Measurements from ENCODE around the gene ASIC1.
"Not testable (repeated sequence)": the region's sequence is repeated elsewhere in the genome, so short reads cannot be mapped to it uniquely, and the experiment has no call there.

The ASIC1 gene

DNA sequence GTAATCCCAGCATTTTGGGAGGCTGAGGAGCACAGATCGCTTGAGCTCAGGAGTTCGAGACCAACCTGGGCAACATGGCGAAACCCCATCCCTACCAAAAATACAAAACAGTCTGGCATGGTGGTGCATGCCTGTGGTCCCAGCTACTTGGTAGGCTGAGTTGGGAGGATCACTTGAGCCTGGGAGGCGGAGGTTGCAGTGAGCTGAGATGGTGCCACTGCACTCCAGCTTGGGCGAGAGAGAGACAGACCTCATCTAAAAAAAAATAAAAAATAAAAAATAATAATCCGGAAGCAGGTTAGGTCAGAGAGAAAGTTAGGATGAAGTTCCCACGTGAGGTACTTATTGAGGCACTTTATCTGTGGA lies 27.0 kb downstream of the ASIC1 start:
- H3K9me3 Mint-ChIP-seq, ATAC-seq, DNase-seq, H3K27me3 Mint-ChIP-seq: not testable (repeated sequence)
- Mint-ChIP-seq H3K4me3 (peak overlapping the region; percentile 92 to 97), H3K27ac (peak overlapping the region; percentile 98 to 99), H3K4me1 (peaks cover 49% of the 10 kb centered on the region)

DNA sequence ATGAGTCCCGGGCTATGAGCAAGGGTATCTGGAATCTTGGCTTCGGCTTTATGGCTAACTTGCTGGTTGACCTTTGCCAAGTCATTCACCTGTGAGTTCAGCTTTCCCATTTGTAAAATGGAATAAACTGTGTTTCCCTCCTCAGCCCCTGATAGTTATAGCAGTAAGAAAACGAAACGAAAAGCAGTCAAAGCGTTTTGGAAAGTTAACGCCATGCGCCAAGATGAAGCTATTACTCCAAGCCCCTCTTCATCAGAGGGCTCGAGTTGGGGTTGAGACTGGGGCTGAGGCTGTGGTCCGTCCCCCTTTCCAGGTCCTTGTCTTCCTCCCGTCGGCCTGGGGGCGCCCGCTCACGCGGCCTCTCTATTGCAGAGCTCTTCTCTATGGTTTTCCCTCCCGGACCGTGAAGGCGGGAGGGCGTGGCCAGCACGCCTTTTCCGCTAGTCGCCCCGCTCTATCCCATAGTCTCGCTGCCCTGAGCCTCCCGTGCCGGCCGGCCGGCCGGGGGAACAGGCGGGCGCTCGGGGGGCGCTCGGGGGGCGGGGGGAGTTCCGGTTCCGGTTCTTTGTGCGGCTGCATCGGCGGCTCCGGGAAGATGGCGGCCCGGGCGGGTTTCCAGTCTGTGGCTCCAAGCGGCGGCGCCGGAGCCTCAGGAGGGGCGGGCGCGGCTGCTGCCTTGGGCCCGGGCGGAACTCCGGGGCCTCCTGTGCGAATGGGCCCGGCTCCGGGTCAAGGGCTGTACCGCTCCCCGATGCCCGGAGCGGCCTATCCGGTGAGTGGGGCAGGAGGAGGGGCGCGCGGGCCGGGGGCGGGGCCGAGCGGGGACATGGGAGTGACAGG lies 27.6 kb downstream of the ASIC1 start, which contains the start of gene SMARCD1:
SMARCD1 (plus strand) TSS at position 568 of the 840 bp plus-strand sequence; CDS start at position 596, 28 bp downstream.
- H3K4me1 Mint-ChIP-seq: peaks cover 49% of the 10 kb centered on the region
- peak within 1 kb of the TSS; percentile 92 to 97 for H3K4me3 Mint-ChIP-seq
- peak; percentile 91 for ATAC-seq
- H3K27me3 Mint-ChIP-seq: no peaks in the 10 kb centered on the region
- peak; percentile 81 to 85 for DNase-seq
- H3K27ac Mint-ChIP-seq: peak within 1 kb of the TSS; percentile 98 to 99
- H3K9me3 Mint-ChIP-seq: no peaks in the 10 kb centered on the region

DNA sequence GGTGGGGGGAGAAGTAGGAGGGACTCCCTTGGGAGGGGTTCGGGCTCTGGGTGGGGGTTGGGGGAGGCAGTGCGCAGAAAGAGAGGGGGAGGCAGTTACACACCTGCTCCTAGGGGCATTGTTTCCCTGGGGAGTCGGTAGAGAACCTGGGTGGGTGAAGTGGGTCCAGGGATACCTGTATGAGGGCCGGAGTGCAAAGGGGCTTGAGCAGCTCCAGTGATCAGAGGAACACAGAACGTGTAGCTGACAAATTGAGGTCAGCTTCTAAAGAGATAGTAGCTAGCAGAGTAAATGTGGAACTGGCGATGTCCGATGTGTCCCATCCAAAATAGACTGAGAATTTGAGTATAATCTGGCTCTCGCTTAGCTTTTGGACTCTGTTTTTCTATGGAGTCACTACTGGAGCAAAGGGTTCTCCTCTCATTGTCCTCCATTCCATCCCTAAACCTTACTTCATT lies 28.2 kb downstream of the ASIC1 start:
- DNase-seq (peak in 1 of 2 donors; percentile 22), ATAC-seq (peak; percentile 6)
- Mint-ChIP-seq H3K4me3 (peak overlapping the region; percentile 92 to 97), H3K27ac (peak overlapping the region; percentile 70 to 99), H3K9me3 (no peaks in the 10 kb centered on the region), H3K27me3 (no peaks in the 10 kb centered on the region), H3K4me1 (peaks cover 49% of the 10 kb centered on the region)

DNA sequence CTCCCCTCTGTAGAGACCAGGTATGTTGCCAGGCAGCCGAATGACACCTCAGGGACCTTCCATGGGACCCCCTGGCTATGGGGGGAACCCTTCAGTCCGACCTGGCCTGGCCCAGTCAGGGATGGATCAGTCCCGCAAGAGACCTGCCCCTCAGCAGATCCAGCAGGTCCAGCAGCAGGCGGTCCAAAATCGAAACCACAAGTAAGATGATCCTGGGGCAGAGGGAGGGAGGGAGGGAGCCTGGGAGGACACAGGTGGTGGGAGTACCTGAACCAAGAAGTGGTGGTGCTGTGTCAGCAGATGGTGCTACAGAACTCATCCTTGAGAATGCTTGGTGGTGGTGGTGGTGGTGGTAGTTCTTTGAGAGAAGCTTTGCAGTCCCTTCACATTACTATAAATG lies 28.8 kb downstream of the ASIC1 start:
- Mint-ChIP-seq H3K9me3 (no peaks in the 10 kb centered on the region), H3K4me1 (peaks cover 49% of the 10 kb centered on the region), H3K27me3 (no peaks in the 10 kb centered on the region), H3K4me3 (peak overlapping the region; percentile 92 to 97), H3K27ac (no peak overlapping the region)
- ATAC-seq: no peak
- DNase-seq: no peak

DNA sequence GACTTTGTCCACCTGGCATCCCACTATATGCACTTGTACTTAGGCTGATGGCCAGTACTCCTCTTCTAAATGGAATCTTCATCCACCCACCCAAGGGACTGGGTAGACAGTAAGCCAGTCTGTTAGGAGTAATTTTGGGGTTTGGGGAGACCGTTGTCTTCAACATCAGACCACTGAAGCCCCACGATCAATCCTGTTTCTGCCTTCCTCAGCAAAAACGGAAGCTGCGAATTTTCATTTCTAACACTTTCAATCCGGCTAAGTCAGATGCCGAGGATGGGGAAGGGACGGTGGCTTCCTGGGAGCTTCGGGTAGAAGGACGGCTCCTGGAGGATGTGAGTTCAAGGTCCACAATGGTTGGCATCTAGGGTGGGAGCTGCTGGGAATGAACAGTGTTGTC lies 29.8 kb downstream of the ASIC1 start:
- ATAC-seq (no peak), DNase-seq (no peak)
- no peaks in the 10 kb centered on the region for H3K27me3 Mint-ChIP-seq
- H3K9me3 Mint-ChIP-seq: no peaks in the 10 kb centered on the region
- H3K4me1 Mint-ChIP-seq: peaks cover 44% of the 10 kb centered on the region
- H3K27ac Mint-ChIP-seq: no peak overlapping the region
- no peak overlapping the region for H3K4me3 Mint-ChIP-seq

DNA sequence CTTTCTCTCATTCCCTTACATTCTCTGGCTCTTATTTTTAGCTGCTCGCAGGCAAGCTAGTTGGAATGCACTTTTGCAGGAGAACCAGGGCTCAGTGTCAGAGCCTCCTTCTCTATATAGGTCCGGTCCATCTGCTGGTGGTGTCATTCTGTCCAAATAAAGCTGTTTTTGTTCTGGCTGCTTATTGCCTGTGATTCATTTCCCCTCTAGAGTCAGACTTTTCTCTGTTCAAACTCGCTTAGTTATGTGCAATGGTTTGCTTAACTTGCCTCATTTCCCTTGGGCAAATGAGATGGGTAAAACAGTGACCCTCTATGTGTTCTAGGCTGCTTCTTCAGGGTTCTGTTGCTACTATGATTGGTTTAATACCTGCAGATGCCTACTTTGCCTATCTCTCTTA lies 30.6 kb downstream of the ASIC1 start:
- H3K4me1 Mint-ChIP-seq: peaks cover 44% of the 10 kb centered on the region
- ATAC-seq (no peak), DNase-seq (no peak)
- peak overlapping the region; percentile 12 to 41 for H3K27ac Mint-ChIP-seq
- no peaks in the 10 kb centered on the region for H3K27me3 Mint-ChIP-seq
- no peaks in the 10 kb centered on the region for H3K9me3 Mint-ChIP-seq
- no peak overlapping the region for H3K4me3 Mint-ChIP-seq

DNA sequence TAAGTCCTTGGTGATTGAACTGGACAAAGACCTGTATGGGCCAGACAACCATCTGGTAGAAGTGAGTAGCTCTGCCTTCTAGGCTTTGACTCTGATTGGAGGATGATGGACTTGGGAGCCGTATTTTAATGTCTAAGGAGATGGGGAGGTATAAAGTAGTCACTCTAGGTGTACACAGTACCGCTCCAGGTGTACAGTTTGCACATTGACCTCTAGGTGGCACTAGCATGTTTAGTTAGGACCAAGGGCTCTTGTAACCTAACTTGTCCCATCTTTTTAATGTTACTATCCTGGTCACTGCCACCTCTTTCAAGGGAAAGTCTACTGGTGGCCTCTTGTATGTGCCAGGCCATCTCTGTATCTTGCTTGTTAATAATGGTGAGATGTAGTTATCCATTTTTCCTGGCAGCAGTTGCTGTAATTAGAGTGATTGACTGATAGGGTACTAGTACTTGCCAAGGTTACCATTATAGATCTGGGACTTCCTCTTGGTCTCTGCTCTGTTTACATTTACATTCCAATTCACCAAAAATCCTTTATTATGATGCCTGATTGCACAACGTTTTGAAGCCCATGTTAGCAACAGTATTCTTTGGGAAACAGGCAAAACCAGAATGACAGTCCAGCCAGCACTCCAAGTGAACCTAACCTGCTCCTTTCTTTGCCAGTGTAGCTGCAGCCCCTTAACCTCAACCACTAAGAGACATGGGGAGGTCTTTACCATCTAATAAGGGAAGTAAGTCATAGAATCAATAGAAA lies 31.4 kb downstream of the ASIC1 start:
- H3K4me1 Mint-ChIP-seq: peaks cover 38% of the 10 kb centered on the region
- peak overlapping the region in 1 of 2 donors; percentile 4 for H3K27ac Mint-ChIP-seq
- H3K4me3 Mint-ChIP-seq: peak overlapping the region in 1 of 2 donors; percentile 20

DNA sequence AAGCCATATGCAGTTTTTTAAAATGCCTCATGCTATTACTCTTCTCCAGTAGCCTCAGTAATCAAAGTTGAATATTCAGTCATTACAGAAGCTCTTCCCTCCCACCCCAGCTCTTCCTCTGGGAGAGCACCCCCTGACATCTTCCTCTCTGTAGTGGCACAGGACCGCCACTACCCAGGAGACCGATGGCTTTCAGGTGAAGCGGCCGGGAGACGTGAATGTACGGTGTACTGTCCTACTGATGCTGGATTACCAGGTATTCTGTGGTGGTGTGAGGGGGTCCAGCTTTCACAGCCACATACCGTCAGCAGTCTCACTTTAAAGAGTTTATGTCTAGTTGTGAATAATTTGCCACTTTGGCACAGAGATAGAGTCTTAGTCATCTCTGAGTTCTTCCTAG lies 32.3 kb downstream of the ASIC1 start:
- DNase-seq (no peak), ATAC-seq (no peak)
- Mint-ChIP-seq H3K27me3 (no peaks in the 10 kb centered on the region), H3K4me1 (peaks cover 37% of the 10 kb centered on the region), H3K9me3 (no peaks in the 10 kb centered on the region), H3K4me3 (no peak overlapping the region), H3K27ac (no peak overlapping the region)

More for the DNA sequence above, 31.4 kb downstream of the ASIC1 start:
- Mint-ChIP-seq H3K9me3 (no peaks in the 10 kb centered on the region), H3K27me3 (no peaks in the 10 kb centered on the region)
- DNase-seq: peak; percentile 41 to 58
- peak; percentile 57 for ATAC-seq

DNA sequence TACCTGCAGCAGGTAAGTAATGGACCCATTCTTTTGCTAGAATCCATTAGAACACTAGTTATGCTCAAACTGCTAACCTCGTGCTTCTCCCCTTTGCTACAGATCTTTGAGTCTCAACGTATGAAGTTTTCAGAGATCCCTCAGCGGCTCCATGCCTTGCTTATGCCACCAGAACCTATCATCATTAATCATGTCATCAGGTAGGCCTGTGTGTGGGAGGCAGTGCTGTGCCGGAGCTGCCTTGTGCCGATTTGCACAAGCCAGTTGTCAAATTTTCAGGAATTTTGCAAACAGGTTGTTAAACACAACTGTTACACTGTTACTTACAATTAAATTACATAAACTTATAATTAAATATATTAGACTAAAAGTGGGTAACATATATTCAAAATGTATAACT lies 33.0 kb downstream of the ASIC1 start:
- no peak overlapping the region for H3K4me3 Mint-ChIP-seq
- no peak for DNase-seq
- H3K27ac Mint-ChIP-seq: no peak overlapping the region
- no peak for ATAC-seq
- no peaks in the 10 kb centered on the region for H3K27me3 Mint-ChIP-seq
- peaks cover 36% of the 10 kb centered on the region for H3K4me1 Mint-ChIP-seq
- no peaks in the 10 kb centered on the region for H3K9me3 Mint-ChIP-seq

DNA sequence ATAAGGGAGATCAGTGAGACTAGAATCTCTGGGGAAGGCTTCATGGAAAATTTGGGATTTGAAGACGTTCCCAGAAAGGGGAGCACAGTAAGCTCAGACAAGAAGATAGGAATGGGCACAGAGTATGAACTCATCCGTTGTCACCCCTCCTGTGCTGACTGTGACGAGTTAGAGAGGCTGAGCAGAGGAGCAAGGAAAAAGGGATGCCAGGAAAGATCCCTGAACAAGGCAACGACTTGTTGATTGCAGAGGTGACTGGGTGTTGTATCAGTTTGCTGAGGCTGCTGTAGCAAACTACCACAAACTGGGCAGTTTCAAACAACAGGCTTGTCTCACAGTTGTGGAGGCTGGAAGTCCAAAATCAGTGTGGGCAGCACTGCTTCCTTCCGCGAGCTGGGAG lies 40.6 kb downstream of the ASIC1 start:
- DNase-seq (no peak), ATAC-seq (no peak)
- H3K27me3 Mint-ChIP-seq: no peaks in the 10 kb centered on the region
- peak overlapping the region in 1 of 2 donors; percentile 31 for H3K27ac Mint-ChIP-seq
- H3K4me3 Mint-ChIP-seq: no peak overlapping the region
- H3K4me1 Mint-ChIP-seq: peaks cover 4% of the 10 kb centered on the region
- no peaks in the 10 kb centered on the region for H3K9me3 Mint-ChIP-seq

DNA sequence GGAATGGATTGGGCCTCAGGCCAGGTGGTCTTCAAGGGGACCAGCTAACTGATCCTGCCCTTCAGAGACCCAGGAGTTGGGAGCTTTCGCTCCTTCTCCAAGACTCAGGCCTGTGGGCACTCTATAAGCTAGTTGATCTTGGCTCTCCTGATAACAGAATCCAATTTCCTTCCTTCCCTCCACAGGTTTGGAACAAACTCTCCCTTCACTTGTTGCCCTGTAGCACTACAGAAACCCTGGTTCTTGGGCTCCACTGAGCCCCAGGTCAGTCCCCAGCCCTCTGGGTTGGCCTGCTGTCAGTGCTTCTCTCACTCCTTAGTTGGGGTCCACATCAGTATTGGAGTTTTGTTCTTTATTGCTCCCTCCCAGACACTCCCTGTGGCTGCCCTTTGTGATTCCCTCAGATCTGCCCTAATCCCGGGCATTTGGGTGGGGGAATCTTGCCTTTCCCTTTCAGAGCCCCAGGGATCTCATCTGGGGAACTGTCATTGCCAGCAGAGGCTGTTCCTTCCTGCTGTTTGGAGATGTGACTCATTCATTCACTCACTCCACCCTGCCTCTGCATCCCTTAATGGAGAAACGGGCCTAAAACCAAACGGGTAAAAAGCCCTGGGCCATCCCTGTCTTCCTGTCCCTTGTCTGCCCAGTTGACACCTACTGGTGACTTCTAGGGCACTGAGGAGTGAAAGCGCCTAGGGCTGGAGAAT lies 42.1 kb downstream of the ASIC1 start:
- no peak for DNase-seq
- H3K9me3 Mint-ChIP-seq: no peaks in the 10 kb centered on the region
- no peak overlapping the region for H3K4me3 Mint-ChIP-seq
- peaks cover 18% of the 10 kb centered on the region for H3K4me1 Mint-ChIP-seq
- peak overlapping the region in 1 of 2 donors; percentile 19 for H3K27ac Mint-ChIP-seq
- peaks cover 7% of the 10 kb centered on the region for H3K27me3 Mint-ChIP-seq
- no peak for ATAC-seq

DNA sequence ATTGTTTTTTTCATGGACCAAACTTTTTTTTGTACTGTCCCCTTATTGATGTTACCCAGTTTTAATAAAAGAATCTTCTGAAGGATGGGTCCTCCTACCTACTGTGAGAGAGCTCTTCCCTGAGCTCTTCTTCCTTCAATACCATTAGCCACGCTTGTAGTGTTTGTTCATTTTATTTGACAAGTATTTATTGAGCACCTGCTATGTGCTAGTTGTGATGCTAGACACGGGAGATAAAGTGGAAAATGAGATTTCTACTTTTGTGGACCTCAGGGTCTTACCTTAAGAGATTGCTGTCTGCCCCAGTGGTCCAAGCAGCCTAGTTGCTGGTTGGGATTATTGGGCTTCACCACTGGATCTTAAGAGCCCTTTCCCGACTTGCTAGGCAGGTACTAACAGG lies 43.2 kb downstream of the ASIC1 start:
- Mint-ChIP-seq H3K27ac (no peak overlapping the region), H3K4me1 (peaks cover 18% of the 10 kb centered on the region)

DNA sequence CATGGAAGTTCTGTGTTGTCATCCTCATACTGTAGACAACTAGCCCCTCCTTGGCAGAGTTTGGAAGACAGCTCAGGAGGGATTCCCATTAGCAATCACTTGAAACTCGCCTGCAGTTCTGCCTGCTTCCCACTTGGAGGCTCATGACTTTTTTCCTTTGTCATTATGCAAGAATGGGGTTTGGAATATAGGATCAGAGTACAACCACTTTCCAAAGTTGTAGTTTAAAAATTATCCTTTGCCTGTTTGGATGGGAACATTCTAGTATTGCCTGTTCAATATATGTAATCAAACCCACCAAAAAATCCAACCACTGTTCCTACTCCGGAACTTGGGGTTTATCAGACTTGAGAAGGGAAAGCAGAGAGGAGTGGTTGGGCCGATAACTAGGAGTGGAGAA lies 44.3 kb downstream of the ASIC1 start:
- no peak overlapping the region for H3K4me3 Mint-ChIP-seq
- ATAC-seq (no peak), DNase-seq (no peak)
- peaks cover 8% of the 10 kb centered on the region for H3K27me3 Mint-ChIP-seq
- H3K4me1 Mint-ChIP-seq: peaks cover 18% of the 10 kb centered on the region
- H3K27ac Mint-ChIP-seq: no peak overlapping the region
- no peaks in the 10 kb centered on the region for H3K9me3 Mint-ChIP-seq

More for the DNA sequence above, 43.2 kb downstream of the ASIC1 start:
- Mint-ChIP-seq H3K9me3 (no peaks in the 10 kb centered on the region), H3K27me3 (peaks cover 8% of the 10 kb centered on the region), H3K4me3 (no peak overlapping the region)
- DNase-seq: no peak
- ATAC-seq: no peak

DNA sequence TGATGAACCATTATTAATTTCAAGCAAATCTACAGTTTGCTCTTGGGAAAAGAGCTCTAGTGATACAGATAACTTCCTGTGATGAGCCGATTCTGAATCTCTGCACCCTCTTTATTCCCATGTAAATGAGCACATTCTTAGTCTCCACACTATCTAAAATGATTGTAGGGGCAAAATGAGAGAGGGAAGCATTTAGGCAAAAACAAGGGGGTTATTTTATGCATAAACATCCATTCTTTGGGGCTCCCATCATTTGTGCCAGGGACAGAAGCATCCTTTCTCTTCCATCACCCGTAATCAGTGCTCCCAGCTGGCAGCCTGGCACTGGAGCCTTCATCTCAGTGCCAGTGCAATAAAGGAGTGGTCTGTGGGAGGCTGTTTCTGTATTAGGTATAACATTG lies 44.7 kb downstream of the ASIC1 start:
- H3K4me3 Mint-ChIP-seq: no peak overlapping the region
- no peak overlapping the region for H3K27ac Mint-ChIP-seq
- ATAC-seq (no peak), DNase-seq (no peak)
- H3K4me1 Mint-ChIP-seq: peaks cover 18% of the 10 kb centered on the region
- no peaks in the 10 kb centered on the region for H3K9me3 Mint-ChIP-seq
- H3K27me3 Mint-ChIP-seq: peaks cover 8% of the 10 kb centered on the region

DNA sequence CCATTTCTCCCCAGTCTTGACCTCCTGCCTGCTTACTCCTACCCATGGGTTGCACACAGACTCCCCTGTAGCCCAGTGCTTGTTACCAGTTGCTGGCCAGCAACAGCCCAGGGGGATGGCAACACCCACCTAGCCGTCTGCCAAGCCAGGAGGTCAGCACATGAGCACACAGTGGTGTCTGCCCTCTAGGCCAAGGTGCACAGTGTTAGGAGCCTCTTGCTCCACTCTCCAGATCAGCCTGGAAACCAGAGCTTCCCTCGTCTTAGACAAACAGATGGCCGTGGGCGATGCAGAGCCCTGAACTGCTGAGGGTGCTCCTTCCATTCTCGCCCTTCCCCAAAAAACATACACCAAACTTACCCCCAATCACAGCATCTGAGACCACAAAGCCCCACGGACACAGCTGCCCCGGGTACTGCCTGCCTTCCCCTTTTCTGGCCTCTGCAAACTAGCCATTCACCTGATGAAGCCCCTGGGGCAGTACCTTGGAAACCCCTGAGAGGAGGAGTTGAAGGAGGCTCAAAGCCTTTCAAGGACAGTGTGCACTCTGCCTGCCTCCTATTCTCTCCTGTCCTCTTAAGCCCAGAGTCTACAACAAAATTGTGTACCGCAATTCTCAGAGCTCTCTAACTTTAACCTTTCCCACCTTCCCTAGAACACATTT lies 45.4 kb downstream of the ASIC1 start:
- DNase-seq (no peak), ATAC-seq (no peak)
- H3K9me3 Mint-ChIP-seq: no peaks in the 10 kb centered on the region

More for the DNA sequence above, 45.4 kb downstream of the ASIC1 start:
- Mint-ChIP-seq H3K4me3 (no peak overlapping the region), H3K4me1 (peaks cover 18% of the 10 kb centered on the region), H3K27me3 (peaks cover 8% of the 10 kb centered on the region), H3K27ac (no peak overlapping the region)

All from stimulated activated naive CD8-positive, alpha-beta T cell treated with anti-CD3 and anti-CD28 coated beads, Interleukin-15, amount 100 ng/mL, for 72 hours (primary cell).